Measurements from ENCODE around the gene UBE2U.

- TF ChIP-seq CTCF (conservative IDR thresholded peaks at IDR 0.05; ENCODE audit: low read depth in 2 of 2) = no peak
- TF ChIP-seq POLR2AphosphoS5 (IDR thresholded peaks at IDR 0.05; ENCODE audit: low read depth) = no peak
- TF ChIP-seq EZH2 (IDR thresholded peaks at IDR 0.05; ENCODE audit: low read depth, unreplicated experiment) = no peak
- no peak for TF ChIP-seq REST (IDR thresholded peaks at IDR 0.05; ENCODE audit: unreplicated experiment)
- no peak for TF ChIP-seq CREB1 (CRISPR knock-in tag; IDR thresholded peaks at IDR 0.05; ENCODE audit: low read depth)
Measured at GRCh38 chr1:64296459-64296858, 93.0 kb downstream of the UBE2U start.

All from GM23338 (cell line).